ENCODE measurements around the gene B3GALT4. TPM values are rescaled to one million over a fixed set of nuclear protein-coding genes. Genes with fewer than 3 reads are reported as not detected.

The B3GALT4 gene
- total RNA-seq, 1 donor from 2014 or later: 6.5 TPM

DNA sequence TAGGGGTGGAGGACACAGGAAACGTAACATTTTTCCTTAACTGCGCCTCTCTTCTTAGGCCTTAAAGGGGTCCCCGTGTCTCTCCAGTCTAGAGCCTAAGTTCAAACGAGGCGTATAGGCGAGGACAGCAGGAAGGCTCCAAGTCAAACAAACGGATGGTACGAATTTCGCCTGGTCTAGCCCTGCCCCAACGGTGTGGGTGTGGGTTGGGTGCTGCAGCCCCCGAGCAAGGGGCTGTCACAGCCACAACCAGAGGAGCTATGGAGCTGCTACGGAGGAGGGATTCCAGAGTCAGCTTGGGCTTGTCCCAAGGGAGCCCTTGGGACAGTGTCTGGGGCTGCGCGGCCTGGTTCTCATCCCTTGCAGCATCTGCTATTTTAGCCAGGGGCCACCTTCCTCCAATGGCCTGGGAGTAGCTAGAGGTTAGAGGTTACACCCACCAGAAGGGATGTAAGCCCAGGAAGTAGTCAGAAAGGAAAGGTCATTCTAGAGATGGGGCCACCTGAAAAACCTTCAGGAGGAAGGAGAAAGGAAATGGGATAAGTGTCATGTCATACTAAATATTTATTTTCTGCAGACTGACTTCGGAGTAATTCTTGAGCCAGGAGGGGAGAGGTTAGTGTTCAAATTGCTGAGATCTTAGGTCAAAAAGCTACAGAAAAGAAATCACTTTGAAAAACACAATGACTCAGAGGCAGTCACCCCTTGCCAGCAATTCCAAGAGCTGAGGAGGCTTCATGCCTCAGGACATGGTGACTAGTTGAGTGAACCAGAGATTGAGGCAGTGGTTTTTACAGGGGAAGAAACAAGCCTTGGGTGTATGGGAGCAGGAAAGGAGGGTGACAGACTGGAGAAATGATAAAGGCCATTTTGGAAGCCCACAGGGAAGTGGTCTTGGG lies 26.9 kb upstream of the B3GALT4 start:
- Mint-ChIP-seq H3K9me3 (ENCODE audit: low read depth) (no peaks in the 10 kb centered on the region), H3K4me1 (ENCODE audit: low read depth) (peaks cover 43% of the 10 kb centered on the region), H3K4me3 (ENCODE audit: unreplicated experiment) (peak overlapping the region; percentile 87), H3K27me3 (ENCODE audit: low read depth) (no peaks in the 10 kb centered on the region), H3K27ac (ENCODE audit: unreplicated experiment) (peak overlapping the region; percentile 97), H3K36me3 (ENCODE audit: low read depth) (peaks cover 9% of the 10 kb centered on the region)
- DNase-seq (ENCODE audit: low spot score): no peak
- TF ChIP-seq, protein P1, sequence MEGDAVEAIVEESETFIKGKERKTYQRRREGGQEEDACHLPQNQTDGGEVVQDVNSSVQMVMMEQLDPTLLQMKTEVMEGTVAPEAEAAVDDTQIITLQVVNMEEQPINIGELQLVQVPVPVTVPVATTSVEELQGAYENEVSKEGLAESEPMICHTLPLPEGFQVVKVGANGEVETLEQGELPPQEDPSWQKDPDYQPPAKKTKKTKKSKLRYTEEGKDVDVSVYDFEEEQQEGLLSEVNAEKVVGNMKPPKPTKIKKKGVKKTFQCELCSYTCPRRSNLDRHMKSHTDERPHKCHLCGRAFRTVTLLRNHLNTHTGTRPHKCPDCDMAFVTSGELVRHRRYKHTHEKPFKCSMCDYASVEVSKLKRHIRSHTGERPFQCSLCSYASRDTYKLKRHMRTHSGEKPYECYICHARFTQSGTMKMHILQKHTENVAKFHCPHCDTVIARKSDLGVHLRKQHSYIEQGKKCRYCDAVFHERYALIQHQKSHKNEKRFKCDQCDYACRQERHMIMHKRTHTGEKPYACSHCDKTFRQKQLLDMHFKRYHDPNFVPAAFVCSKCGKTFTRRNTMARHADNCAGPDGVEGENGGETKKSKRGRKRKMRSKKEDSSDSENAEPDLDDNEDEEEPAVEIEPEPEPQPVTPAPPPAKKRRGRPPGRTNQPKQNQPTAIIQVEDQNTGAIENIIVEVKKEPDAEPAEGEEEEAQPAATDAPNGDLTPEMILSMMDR (IDR thresholded peaks at IDR 0.05): no peak

DNA sequence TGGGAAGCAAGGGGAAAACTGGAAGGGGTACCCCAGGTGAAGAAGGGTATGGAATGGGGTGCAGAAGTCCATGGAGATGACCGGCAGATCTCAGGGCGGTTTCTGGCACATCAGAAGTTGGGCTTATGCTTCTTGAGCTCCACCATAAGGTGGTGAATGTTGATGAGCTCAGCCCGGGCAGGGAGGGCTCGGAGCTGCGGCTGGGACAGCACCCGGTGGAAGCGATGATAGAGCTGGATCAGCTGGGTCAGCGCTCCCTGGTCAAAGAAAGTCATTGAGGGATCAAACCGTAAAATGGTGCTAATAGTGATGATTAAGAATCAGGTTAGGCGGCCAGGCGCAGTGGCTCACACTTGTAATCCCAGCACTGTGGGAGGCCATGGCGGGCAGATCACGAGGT lies 26.2 kb upstream of the B3GALT4 start:
- TF ChIP-seq, protein P1 (IDR thresholded peaks at IDR 0.05): no peak
- Mint-ChIP-seq H3K9me3 (ENCODE audit: low read depth) (no peaks in the 10 kb centered on the region), H3K27me3 (ENCODE audit: low read depth) (no peaks in the 10 kb centered on the region), H3K4me1 (ENCODE audit: low read depth) (peaks cover 43% of the 10 kb centered on the region), H3K27ac (ENCODE audit: unreplicated experiment) (peak overlapping the region; percentile 97), H3K4me3 (ENCODE audit: unreplicated experiment) (peak overlapping the region; percentile 87), H3K36me3 (ENCODE audit: low read depth) (peaks cover 9% of the 10 kb centered on the region)
- DNase-seq (ENCODE audit: low spot score): no peak

DNA sequence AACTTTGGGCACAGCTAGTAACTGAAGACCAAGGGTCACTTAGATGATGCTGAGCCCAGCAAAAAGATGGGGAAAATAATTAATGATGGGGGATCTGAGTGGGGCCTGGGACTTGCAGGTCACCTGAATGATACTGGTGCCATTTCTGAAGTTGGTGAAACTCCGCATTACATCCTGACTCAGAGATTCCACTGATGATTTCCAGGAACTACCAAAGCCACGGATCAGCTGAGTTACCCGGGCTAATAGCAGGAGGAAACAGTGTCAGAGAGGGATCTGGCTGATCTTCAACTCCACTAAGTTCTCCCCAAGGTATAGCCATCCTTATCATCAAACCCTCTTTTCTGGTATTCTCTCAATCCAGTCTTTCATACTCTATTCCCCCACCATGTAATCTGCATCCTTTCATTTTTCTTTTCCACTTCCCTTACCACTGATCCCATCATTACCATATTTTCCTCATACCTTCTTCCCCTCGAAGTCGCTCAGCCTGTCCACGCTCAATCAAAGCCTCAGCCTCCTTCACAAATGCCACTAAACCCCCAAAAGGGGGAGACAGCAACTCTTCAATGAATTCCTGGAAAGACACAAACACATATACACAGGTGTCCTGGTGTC lies 25.4 kb upstream of the B3GALT4 start:
- H3K27me3 Mint-ChIP-seq (ENCODE audit: low read depth): no peaks in the 10 kb centered on the region
- H3K9me3 Mint-ChIP-seq (ENCODE audit: low read depth): no peaks in the 10 kb centered on the region
- H3K27ac Mint-ChIP-seq (ENCODE audit: unreplicated experiment): peak overlapping the region; percentile 42
- TF ChIP-seq, protein P1 (IDR thresholded peaks at IDR 0.05): no peak
- H3K4me3 Mint-ChIP-seq (ENCODE audit: unreplicated experiment): no peak overlapping the region
- peaks cover 9% of the 10 kb centered on the region for H3K36me3 Mint-ChIP-seq (ENCODE audit: low read depth)
- H3K4me1 Mint-ChIP-seq (ENCODE audit: low read depth): peaks cover 43% of the 10 kb centered on the region
- no peak for DNase-seq (ENCODE audit: low spot score)

DNA sequence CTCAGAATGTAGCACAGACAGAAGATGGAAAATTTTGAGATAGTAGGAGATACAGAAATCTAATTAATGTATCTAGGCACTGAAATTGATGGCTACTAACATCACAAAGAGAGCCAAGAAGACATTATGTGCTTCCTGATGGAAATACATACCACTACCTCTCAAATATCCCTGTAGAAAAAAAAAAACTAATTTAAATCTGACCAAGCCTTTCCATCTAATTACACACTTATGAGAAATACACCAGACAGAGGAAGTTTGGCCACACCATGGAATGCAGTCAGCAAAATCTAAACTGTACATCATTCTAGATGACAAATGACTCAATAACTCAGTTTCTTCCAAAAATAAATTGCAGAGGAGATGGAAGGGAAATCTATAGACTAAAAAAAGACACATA lies 24.2 kb upstream of the B3GALT4 start:
- Mint-ChIP-seq H3K4me1 (ENCODE audit: low read depth) (peaks cover 43% of the 10 kb centered on the region), H3K4me3 (ENCODE audit: unreplicated experiment) (no peak overlapping the region), H3K9me3 (ENCODE audit: low read depth) (no peaks in the 10 kb centered on the region), H3K27me3 (ENCODE audit: low read depth) (no peaks in the 10 kb centered on the region), H3K27ac (ENCODE audit: unreplicated experiment) (peak overlapping the region; percentile 38), H3K36me3 (ENCODE audit: low read depth) (peaks cover 10% of the 10 kb centered on the region)
- DNase-seq (ENCODE audit: low spot score): no peak
- TF ChIP-seq, protein P1 (IDR thresholded peaks at IDR 0.05): no peak

DNA sequence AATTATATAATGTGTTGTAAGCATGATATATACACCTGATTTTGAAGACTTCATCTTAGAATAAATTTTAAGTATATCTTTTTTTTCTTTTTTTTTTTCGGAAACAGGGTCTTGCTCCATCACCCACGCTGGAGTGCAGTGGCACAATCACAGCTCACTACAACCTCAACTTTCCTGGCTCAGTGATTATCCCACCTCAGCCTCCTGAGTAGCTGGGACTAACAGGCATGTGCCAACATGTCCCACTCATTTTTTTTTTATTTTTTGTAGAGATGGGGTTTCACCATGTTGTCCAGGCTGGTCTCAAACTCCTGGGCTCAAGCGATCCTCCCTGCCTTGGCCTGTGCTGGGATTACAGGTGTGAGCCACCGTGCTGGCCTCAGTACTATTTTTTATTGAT lies 22.3 kb upstream of the B3GALT4 start:
- H3K4me1 Mint-ChIP-seq (ENCODE audit: low read depth): peaks cover 31% of the 10 kb centered on the region
- H3K4me3 Mint-ChIP-seq (ENCODE audit: unreplicated experiment): no peak overlapping the region
- TF ChIP-seq, protein P1 (IDR thresholded peaks at IDR 0.05): no peak
- H3K27me3 Mint-ChIP-seq (ENCODE audit: low read depth): no peaks in the 10 kb centered on the region
- peaks cover 10% of the 10 kb centered on the region for H3K36me3 Mint-ChIP-seq (ENCODE audit: low read depth)
- DNase-seq (ENCODE audit: low spot score): no peak
- H3K9me3 Mint-ChIP-seq (ENCODE audit: low read depth): no peaks in the 10 kb centered on the region
- no peak overlapping the region for H3K27ac Mint-ChIP-seq (ENCODE audit: unreplicated experiment)
